GM18868 (cell line): Measurements from ENCODE around the gene WNT5B.

Experiments
- ATAC-seq: cut with Tn5 transposase; IDR thresholded peaks from one replicate; pipeline ENCODE4 v1.9.1; 2021; ENCODE audit warnings: mild to moderate bottlenecking, moderate library complexity; ENCODE audit not compliant: unreplicated experiment

Gene WNT5B

DNA sequence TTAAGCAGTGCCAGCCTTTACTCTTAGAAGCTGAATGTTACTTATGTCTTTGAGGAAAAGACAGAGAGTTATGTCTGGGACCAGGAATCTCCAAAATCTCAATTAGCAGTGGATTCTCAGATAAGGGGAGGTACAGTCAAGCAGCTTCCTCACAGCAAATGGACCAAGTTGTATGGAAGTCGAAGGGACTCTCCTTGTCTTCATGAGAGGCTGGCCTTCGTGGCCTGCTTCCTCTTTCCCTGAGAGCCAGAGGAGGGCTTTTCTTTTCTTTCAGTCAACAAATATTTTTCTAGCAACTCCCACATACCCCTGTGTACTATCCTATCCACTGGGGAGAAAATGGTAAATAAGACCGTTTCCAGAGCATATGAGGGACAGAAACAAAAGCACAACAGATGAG is 6.6 kb upstream of the WNT5B start:
- ATAC-seq: no peak

DNA sequence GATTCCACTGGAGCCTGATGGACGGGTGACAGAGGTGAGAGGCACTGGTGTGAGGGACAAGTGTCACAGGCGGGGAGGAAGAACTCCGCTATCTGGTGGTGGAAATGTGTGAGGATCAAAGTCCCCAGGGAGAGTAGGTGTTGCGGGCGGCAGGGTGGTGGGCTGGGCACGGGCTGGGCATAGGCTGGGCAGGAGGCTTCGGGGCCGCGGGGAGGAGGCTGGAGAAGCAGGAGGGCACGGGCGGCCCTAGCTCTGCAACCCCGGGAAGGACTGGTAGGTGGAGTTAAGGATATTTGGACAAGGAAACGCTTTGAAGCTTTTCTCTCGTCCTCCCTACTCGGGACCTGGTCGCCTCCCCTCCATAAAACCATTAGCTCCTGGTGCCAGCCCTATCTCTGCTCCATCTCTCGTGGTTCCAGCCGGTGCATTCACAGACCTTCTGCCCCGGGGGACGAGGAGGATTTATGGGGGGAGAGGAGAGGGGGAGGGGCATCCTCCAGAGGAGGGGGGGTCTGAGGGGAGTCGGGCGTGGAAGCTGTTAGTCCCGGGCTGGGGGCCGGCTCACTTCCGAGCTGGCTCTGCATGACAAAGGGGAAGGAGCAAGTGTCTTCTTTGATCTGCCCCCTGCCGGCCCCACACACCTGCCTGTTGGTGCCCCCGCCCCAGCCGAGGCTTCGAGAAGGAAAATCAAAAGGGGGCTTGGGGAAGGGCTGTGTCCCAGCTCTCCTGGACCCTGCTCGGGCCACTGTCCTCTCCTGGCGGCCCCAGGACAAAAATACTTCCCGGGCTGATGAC is 504 bp downstream of the WNT5B start:
- no peak for ATAC-seq

GRCh38 chr12:1630133-1630826 is 1.2 kb downstream of the WNT5B start:
- no peak for ATAC-seq

GRCh38 chr12:1630827-1631591 is 2.0 kb downstream of the WNT5B start:
- ATAC-seq: no peak

DNA sequence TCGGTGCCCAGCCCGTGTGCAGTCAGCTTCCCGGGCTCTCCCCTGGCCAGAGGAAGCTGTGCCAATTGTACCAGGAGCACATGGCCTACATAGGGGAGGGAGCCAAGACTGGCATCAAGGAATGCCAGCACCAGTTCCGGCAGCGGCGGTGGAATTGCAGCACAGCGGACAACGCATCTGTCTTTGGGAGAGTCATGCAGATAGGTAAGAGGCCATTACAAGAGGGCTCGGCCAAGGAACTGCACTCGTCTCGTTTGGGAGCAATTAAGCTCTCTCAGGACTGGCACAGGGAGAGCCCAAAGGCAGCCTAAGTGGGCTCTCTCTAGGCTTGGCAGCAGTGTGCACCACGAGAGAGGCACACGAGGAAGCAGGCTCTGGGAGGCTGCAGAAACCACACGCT is 3.7 kb downstream of the WNT5B start:
- no peak for ATAC-seq

DNA sequence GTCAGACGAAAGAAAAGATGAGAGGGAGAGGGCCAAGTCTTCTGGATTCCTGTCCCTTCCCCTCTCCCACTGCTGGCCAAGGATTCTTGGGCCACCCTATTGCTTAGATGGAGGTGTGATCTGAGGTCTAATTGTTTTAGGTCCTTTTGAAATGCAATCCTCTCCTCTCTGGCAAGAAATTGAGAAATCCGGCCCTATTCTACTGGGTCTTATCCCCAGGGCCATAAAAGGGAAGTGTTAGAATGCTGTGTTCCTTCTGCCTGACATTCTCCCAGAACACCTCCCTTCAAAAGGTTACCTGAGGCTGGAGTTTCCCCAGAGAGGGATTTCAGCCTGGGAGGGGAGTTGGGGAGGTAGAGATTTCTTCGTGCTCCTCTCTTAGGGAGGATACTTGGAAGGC is 4.4 kb downstream of the WNT5B start:
- no peak for ATAC-seq

DNA sequence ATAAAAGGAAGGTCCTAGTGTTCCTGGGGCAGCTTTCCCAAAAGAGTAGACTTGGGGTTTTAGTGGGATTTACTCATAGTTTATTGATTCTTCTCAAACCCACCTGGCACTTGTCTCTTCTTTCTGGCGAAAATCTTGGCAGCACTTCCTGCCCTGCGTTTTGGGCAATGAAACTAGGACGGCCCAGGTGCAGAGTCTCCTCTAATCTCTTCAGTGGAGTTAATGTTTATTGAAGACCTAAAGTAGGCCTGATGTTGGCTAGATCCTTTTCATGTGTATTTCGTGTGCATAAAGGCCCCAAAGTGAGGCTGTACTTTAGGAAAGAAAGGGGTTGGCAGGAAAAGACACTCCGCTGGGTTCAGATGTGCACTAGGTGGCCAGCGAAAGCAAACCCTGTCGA is 5.1 kb downstream of the WNT5B start:
- ATAC-seq: no peak

DNA sequence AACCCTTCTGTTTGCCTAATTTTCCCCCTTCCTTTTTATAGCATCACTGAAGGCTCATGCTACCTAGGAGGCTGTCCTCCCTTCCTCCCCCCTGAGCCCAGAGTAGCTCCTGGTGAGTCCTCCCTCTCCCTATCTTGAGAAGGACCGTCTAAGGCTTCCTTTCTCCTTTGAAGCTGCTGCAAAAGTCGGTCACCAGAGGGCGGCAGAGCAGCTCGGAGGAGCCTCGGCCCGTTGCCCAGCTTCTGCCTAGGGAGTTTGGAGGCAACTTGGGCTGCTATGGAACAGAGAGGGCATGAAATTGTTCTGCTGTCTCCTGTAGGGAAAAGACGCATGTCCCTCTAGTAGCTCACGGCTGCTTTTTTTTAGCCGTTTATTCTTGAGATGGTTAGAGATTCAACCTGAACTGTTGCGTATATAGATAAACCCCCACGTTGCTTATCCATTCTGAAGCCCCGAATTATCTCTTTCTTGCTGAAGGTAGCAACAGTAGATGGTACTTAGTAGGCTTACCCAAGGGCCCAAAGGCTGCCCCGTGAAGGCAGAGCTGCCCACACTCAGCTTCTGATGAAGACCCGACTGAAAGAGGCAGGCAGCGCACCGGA is 5.7 kb downstream of the WNT5B start:
- ATAC-seq: no peak

DNA sequence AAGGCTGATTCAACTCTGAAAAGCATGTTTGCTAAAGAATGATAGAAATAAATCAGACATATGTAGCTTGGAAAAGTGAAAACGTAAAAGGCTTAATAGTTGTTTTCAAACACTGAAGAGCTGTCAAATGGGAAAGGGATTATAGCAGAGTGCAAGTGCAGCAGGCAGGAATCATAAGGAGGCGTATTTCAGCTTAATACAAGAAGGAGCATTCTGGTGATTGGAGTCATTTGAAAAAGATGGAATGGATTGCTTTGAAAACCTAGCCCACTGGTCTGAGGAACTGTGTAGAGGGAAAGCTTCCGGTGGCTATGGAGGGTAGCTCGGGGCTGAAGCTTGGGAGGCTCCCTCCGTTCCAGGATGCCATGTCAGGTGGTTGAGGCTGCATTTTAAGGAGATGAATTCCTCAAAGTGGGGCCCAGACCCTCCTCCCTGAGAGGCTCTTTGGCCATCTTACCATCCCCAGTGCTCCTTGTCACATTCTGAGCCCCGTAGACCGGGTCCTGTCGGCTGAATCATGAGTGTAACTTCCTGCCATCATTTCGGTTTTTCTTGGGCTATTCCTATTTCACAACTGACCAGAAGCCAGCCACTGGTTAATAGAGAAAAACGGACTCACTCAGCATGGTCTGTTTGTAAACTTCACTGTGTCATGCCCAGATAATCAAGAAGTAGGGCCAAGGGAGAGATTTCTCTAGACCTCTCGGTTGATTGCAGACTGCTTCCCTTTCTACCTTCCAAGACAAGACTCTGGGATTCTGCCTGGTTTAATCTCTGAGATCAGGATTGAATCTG is 6.5 kb downstream of the WNT5B start:
- ATAC-seq: no peak

- no peak for ATAC-seq
Measured at GRCh38 chr12:1638203-1638602, 9.2 kb downstream of the WNT5B start.

- ATAC-seq: no peak
Measured at GRCh38 chr12:1639538-1639937, 10.5 kb downstream of the WNT5B start.

DNA sequence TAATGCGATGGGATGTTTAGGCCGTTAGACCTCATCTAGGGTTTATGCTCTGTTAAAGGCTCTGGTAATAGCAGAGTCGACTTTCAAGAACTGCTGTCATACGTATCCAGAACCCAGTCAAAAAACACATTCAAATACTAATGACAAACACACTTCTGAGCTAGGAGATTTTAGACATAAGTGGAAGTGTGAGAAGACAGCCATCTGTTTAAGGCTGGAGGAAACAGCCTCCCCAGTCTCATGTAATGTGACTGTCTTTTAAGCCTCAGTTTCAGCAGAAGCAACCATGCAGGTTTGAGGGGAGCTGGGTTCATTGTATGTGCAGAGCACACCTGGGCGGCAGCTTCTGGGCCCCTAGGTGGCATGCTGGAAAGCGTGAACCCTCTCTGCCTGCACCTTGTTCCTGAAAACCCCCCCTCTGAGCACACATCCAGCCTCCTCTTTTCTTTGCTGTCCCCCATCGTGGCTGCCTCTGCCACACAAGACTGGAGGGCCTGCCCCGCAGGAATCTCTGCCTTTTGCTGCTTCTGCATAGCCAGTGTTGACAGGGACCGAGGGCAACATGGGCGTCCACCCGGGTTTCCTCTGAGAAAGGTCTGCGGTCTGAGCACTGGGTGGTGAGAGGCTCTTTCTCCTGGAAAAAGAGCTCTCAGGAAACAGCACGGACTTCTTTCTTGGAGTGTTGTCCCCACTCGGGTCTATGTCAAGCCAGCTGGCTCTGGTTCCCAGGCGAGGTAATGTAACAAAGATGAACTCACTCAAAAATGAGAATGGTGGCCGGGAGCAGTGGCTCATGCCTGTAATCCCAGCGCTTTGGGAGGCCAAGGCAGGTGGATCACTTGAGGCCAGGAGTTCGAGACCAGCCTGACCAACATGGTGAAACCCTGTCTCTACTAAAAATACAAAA is 11.6 kb downstream of the WNT5B start:
- no peak for ATAC-seq

GRCh38 chr12:1642513-1642912 is 13.5 kb downstream of the WNT5B start:
- no peak for ATAC-seq

GRCh38 chr12:1643043-1643442 is 14.0 kb downstream of the WNT5B start:
- no peak for ATAC-seq

DNA sequence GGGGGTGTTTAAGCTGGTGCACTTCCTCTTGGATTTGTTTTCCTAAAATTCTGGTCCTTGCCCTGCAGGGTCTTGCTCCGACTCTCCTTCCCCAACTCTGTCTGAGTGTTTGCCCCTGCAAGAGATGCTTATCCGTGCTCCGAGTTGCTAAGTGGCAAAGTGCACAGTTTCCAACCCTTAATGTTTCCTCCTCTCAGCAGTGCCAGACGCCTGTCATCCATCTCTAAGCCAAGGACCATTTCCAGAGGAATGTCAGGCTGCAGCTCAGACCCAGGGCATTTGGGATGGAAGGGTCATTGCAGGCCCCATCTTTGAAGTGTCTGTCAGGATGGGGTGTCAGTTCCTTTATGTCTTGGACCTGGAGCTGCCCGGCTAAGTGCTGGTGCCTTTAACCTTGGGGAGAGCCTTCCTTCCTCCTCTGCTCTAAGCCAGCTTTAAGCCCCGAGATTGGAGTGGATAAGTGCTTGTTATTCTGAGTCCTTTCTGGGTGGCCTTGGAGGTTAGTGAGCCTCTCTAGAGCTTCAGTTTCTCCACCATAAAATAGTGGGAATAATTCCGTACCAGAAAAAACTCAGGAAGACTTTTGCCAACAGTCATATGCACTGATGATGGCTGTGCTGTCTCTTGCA is 15.0 kb downstream of the WNT5B start:
- ATAC-seq: no peak

DNA sequence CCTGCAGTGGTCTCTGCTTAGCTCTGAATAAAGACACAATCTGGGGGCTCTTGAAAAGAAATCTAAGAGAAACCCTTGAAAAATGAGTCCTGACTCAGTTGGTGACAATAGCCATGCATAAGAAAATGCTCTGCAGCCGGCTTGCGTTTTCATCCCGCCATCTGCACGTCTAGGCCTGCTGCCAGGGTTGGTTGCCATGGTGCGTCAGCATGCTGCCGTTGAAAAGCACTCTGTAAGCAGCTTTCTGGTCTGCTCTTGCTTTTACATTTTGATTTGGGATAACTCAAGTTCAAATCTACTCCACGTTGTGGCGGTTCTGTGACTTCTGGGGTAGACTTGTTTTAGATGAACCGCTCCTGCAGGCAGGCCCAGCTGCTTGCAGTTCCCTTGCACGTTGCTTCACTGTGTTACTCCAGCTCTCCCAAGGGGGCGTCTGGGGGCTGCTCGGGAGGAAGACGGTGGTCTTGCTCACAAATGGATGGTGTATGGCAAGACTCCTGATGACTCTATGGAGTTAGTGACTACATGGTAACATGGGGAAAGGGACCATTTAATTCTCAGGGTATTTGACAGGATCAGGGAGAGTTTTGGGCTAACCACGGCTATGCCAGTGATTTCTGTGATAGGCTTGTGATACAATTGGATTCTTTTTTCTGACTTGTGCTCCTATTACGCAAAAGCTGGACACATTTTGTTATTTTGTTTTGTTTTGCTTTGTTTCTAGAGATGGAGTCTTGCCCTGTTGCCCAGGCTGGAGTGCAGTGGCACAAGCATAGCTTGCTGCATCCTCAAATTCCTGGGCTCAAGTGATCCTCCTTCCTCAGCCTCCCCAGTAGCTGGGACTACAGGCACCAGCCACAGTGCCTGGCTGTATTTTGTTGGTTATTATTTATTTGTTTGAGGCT is 15.8 kb downstream of the WNT5B start:
- no peak for ATAC-seq

- no peak for ATAC-seq
Measured at GRCh38 chr12:1645819-1646218, 16.8 kb downstream of the WNT5B start.
